Neutrophil (primary cell): Measurements from ENCODE around the gene CLNK.

ENCODE experiments used
- H3K27ac ChIP-seq: fragments of 200-600 bp; sonication (generic); 2 replicates; pipeline ENCODE4 v1.5.1; 2016; ENCODE audit warnings: mild to moderate bottlenecking, moderate library complexity
- H3K27me3 ChIP-seq: fragments of 200-600 bp; sonication (generic); 2 replicates; pipeline ENCODE4 v1.6.0; 2016; ENCODE audit warnings: mild to moderate bottlenecking
- H3K36me3 ChIP-seq: fragments of 200-600 bp; sonication (generic); 2 replicates; pipeline ENCODE4 v1.5.1; 2017
- H3K4me1 ChIP-seq, 2 experiments: fragments of 200-600 bp in 1 of 2; sonication (generic) in 1 of 2; 1 replicate in 1 of 2; 2 replicates in 1 of 2; pipeline versions ENCODE4 v1.5.1 to v1.6.1; 2013 to 2016; ENCODE audit warnings: low read depth in 1 of 2, low read length in 1 of 2, mild to moderate bottlenecking in 1 of 2, moderate library complexity in 1 of 2; ENCODE audit not compliant: control insufficient read depth in 1 of 2, insufficient read depth in 1 of 2
- H3K4me3 ChIP-seq, 2 experiments: fragments of 200-600 bp in 1 of 2; sonication (generic) in 1 of 2; 1 replicate in 1 of 2; 2 replicates in 1 of 2; pipeline ENCODE4 v1.5.1; 2013 to 2016; ENCODE audit warnings: low read depth in 1 of 2, low read length in 1 of 2, mild to moderate bottlenecking in 1 of 2, moderate library complexity in 1 of 2
- H3K9me3 ChIP-seq: fragments of 200-600 bp; sonication (generic); 2 replicates; pipeline ENCODE4 v1.5.1; 2016
- TF ChIP-seq, protein P1 (sequence below): fragments of 200-600 bp; sonication (generic); IDR thresholded peaks from 2 replicates; pipeline ENCODE4 v1.5.1; 2016; ENCODE audit warnings: antibody characterized with exemption

The CLNK gene

DNA sequence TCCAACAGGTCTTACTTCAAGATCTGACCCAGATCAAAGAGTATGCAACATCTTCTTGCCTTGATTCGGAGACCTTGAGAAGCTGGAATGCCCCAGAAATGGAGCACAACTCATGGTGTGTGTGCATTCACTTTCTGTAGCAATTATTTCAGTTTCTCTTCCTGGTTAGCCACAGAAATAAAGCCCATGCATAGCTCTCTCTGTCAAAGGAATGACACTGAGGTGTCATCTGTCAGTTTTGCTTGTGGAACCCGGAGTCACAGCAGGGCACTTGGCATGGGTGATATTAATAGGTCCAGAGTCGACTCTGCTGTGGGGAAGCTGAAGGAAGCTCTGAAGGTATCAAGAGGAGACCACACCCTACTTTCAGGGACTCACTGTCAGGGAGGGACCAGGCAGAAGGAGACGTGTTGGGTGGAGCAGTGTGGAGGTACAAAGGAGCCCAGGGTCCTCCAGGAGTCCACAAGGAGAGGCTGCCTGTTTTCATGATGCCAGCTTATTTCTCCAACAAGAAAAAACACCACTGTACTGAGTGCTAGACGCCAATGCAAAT lies 10.7 kb downstream of the CLNK start:
- no peaks in the 10 kb centered on the region for H3K4me1 ChIP-seq
- H3K27ac ChIP-seq, result no peak overlapping the region
- H3K36me3 ChIP-seq, result no peaks in the 10 kb centered on the region
- no peaks in the 10 kb centered on the region for H3K9me3 ChIP-seq
- no peak overlapping the region for H3K4me3 ChIP-seq
- TF ChIP-seq, protein P1, sequence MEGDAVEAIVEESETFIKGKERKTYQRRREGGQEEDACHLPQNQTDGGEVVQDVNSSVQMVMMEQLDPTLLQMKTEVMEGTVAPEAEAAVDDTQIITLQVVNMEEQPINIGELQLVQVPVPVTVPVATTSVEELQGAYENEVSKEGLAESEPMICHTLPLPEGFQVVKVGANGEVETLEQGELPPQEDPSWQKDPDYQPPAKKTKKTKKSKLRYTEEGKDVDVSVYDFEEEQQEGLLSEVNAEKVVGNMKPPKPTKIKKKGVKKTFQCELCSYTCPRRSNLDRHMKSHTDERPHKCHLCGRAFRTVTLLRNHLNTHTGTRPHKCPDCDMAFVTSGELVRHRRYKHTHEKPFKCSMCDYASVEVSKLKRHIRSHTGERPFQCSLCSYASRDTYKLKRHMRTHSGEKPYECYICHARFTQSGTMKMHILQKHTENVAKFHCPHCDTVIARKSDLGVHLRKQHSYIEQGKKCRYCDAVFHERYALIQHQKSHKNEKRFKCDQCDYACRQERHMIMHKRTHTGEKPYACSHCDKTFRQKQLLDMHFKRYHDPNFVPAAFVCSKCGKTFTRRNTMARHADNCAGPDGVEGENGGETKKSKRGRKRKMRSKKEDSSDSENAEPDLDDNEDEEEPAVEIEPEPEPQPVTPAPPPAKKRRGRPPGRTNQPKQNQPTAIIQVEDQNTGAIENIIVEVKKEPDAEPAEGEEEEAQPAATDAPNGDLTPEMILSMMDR, result no peak
- no peaks in the 10 kb centered on the region for H3K27me3 ChIP-seq

DNA sequence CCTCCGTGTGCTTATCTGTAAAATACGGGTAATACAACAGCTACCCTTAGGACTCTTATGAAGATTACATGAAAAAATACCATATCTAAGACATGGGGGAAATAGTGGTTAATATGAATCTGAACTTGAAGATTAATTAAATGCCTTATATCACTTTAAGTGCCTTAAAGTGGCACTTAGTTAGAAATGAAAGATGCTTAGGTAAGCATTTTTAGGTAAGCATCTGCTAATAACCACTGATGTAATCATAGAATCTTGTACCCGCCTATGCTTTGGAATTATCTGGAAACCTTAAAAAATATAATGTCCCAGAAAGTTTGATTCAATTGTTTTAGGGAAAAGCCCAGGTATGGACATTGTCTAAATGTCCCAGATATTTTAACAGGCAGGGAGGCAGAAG lies 12.2 kb downstream of the CLNK start:
- no peaks in the 10 kb centered on the region for H3K9me3 ChIP-seq
- H3K4me1 ChIP-seq, result no peaks in the 10 kb centered on the region
- TF ChIP-seq, protein P1, result no peak
- no peak overlapping the region for H3K27ac ChIP-seq
- no peaks in the 10 kb centered on the region for H3K36me3 ChIP-seq
- no peaks in the 10 kb centered on the region for H3K27me3 ChIP-seq
- H3K4me3 ChIP-seq, result no peak overlapping the region

DNA sequence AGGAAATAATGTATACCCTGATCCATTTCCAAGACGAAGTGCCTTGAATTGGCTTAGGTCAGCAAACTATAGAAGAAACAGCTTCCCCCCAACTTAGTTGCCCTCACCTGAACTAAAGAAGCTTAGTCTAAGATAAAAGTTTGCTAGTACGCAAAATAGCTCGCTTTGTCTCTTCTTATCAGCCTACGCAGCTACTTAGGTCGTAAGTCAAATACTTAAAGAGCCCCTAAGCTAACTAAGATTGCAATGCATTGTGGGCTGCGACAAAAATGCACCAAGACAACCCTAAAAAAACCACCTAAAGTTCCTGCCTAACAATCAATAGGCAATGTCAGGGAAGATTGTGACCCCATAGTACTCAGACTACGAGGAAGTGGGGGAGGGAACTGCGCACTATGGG lies 12.8 kb downstream of the CLNK start:
- no peaks in the 10 kb centered on the region for H3K27me3 ChIP-seq
- TF ChIP-seq, protein P1, result no peak

DNA sequence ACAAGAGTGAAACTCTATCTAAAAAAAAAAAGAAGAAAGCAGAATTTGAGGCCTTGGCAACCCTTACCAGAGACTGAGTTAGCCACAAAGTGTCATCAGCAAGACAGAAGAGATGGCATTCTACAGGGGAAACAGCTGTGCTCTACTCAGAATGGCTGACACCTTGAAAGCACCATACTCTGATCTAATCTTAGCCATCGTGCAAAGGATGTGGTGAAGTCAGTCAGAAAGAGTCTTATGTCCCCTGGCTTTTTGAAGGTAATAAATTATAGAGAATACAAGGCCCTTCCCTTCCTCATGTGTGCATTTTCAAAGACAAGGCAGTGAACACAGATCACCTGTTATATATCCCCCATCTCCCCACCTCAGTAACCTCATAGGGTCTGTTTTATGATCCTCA lies 13.2 kb downstream of the CLNK start:
- TF ChIP-seq, protein P1, result no peak
- no peaks in the 10 kb centered on the region for H3K36me3 ChIP-seq
- H3K27ac ChIP-seq, result no peak overlapping the region
- no peaks in the 10 kb centered on the region for H3K4me1 ChIP-seq
- H3K27me3 ChIP-seq, result no peaks in the 10 kb centered on the region
- H3K9me3 ChIP-seq, result no peaks in the 10 kb centered on the region
- no peak overlapping the region for H3K4me3 ChIP-seq

More for the DNA sequence above, 12.8 kb downstream of the CLNK start:
- Histone ChIP-seq H3K4me1 (no peaks in the 10 kb centered on the region), H3K36me3 (no peaks in the 10 kb centered on the region), H3K9me3 (no peaks in the 10 kb centered on the region), H3K4me3 (no peak overlapping the region), H3K27ac (no peak overlapping the region)

DNA sequence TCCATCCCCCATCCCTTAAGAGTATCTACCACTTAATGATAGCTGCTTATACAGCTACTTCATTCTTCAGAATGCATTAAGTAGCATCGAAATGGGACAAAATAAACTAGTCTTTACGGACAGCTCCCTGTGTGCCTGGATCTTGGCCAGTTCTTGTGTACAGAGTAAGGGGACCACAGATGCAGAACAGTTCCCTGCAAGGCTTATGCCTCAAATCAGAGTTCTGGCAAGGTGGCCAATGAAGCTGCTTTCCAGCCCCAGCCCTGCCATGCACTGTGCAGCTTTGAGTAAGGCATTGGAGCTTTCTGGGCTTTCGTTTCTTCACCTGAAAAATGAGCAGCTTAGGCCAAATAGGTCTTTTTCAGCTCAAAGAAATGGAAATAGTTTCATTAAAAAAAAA lies 14.2 kb downstream of the CLNK start:
- Histone ChIP-seq H3K27me3 (no peaks in the 10 kb centered on the region), H3K36me3 (no peaks in the 10 kb centered on the region), H3K4me3 (no peak overlapping the region), H3K9me3 (no peaks in the 10 kb centered on the region), H3K4me1 (no peaks in the 10 kb centered on the region), H3K27ac (no peak overlapping the region)
- TF ChIP-seq, protein P1, result no peak
